ENCODE data around the gene ZNF839. TPM values are rescaled to one million over a fixed set of nuclear protein-coding genes. Genes with fewer than 3 reads are reported as not detected.

The ZNF839 gene
- total RNA-seq, 6 experiments from 2014 or later = 3.6 to 8.7 (median 5.9) TPM

DNA sequence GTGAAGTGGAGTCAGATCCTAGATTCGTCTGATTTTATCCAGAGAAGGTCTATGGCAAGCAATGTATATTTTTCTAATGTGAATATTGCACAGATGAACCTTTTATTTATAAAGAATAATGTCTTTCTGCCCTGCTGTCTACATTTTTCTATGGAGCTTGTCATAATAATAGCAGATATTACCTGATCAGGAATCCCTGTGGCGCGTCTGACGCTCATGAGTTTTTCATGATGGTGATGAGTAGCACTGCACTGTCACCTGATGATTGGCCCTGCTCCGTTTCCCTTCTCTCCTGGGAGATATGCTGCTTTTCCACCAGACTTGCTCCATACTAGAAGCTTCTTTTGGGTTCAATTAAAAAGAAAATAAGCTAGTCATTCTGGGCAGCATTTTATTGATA, 22.7 kb downstream of the ZNF839 start:
- H3K4me1 ChIP-seq = no peaks in the 10 kb centered on the region
- H3K36me3 ChIP-seq = peaks cover 0 to 27% (median 9%) of the 10 kb centered on the region in 4 donors
- H3K27me3 ChIP-seq = no peaks in the 10 kb centered on the region
- no peaks in the 10 kb centered on the region for H3K9me3 ChIP-seq
- TF ChIP-seq, protein P1, sequence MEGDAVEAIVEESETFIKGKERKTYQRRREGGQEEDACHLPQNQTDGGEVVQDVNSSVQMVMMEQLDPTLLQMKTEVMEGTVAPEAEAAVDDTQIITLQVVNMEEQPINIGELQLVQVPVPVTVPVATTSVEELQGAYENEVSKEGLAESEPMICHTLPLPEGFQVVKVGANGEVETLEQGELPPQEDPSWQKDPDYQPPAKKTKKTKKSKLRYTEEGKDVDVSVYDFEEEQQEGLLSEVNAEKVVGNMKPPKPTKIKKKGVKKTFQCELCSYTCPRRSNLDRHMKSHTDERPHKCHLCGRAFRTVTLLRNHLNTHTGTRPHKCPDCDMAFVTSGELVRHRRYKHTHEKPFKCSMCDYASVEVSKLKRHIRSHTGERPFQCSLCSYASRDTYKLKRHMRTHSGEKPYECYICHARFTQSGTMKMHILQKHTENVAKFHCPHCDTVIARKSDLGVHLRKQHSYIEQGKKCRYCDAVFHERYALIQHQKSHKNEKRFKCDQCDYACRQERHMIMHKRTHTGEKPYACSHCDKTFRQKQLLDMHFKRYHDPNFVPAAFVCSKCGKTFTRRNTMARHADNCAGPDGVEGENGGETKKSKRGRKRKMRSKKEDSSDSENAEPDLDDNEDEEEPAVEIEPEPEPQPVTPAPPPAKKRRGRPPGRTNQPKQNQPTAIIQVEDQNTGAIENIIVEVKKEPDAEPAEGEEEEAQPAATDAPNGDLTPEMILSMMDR (IDR thresholded peaks at IDR 0.05) = no peak
- TF ChIP-seq POLR2A (IDR thresholded peaks at IDR 0.05) = no peak
- no peak overlapping the region for H3K27ac ChIP-seq
- intact Hi-C loops (cut with DNase I) = no loop called here
- no peak for ATAC-seq
- whole genome bisulfite sequencing (ENCODE audit: insufficient coverage, low coverage, low lambda C conversion rate, missing lambda C conversion rate) = 94% methylated on average over 5 of the region's 5 CpGs
- no peak for DNase-seq
- H3K4me3 ChIP-seq = no peak overlapping the region

DNA sequence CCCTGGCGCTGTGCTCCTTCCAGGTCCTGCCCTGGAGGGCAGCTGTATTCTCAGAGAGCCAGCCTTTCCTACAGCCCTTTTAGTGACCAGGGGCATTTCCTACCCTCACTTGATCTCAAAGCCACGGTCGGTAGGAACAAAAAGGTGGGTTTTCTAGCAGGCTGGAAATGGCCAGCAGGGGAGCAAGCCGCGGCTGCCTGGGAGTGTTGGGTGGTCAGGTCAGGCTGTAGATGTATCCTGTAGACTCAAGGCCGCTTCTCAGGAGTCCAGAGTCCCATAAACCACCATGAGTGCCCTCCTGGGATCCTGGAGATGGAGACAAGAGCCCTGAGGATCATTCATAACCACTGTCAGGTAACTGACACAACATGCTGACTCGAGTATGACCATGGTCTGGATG, 24.5 kb downstream of the ZNF839 start:
- H3K9me3 ChIP-seq = no peaks in the 10 kb centered on the region
- DNase-seq = no peak
- TF ChIP-seq, protein P1 (IDR thresholded peaks at IDR 0.05) = no peak
- no peak for TF ChIP-seq POLR2A (IDR thresholded peaks at IDR 0.05)
- no peaks in the 10 kb centered on the region for H3K4me1 ChIP-seq
- no peaks in the 10 kb centered on the region for H3K27me3 ChIP-seq
- intact Hi-C loops (cut with DNase I) = no loop called here
- no peak overlapping the region for H3K27ac ChIP-seq
- no peak for ATAC-seq
- 67% methylated on average over 1 of the region's 7 CpGs for WGBS (ENCODE audit: insufficient coverage, low coverage, low lambda C conversion rate, missing lambda C conversion rate)
- no peak overlapping the region for H3K4me3 ChIP-seq
- peaks cover 0 to 36% (median 13%) of the 10 kb centered on the region in 4 donors for H3K36me3 ChIP-seq

DNA sequence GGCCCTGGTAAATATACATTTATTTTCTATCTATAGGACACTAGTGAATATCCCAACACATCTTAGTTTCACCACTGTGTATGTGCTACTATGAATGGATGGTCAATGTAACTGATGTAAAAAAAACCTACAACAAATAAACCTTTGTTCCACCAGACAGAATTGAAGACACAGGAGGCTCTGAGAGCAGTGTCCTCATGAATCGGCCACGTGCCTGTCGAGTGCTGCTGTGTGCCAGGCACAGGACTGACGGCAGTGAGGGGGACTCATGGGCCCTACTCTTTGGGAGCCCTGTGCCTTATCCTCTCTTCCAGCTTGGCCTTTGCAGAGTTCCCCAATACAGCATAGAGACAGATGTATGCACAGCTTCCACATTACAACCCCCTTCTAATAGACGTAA, 24.9 kb downstream of the ZNF839 start:
- Histone ChIP-seq H3K9me3 (no peaks in the 10 kb centered on the region), H3K36me3 (peaks cover 0 to 38% (median 14%) of the 10 kb centered on the region in 4 donors), H3K4me1 (no peaks in the 10 kb centered on the region), H3K27ac (no peak overlapping the region), H3K27me3 (no peaks in the 10 kb centered on the region), H3K4me3 (no peak overlapping the region)
- no peak for ATAC-seq
- WGBS (ENCODE audit: insufficient coverage, low coverage, low lambda C conversion rate, missing lambda C conversion rate) = 59% methylated on average over 3 of the region's 5 CpGs
- intact Hi-C loops (cut with DNase I) = no loop called here
- no peak for DNase-seq
- no peak for TF ChIP-seq POLR2A (IDR thresholded peaks at IDR 0.05)
- TF ChIP-seq, protein P1 (IDR thresholded peaks at IDR 0.05) = no peak

DNA sequence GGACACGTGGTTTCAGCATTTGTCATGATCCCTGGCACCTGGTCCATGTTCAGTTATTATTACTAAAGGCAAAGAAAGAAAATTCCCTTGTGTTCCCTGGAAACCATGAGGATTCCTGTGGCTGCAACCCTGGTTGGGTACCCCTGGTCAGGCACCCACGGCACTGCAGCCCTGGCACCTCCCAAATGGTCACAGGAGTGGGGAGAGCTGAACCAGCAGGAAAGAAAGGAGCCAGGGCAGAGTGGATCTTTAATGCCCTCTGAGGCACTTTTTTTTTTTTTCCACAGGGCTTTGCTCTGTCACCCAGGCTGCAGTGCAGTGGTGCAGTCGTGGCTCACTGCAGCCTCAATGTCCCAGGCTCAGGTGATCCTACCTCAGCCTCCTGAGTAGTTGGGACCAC, 25.7 kb downstream of the ZNF839 start:
- Histone ChIP-seq H3K9me3 (no peaks in the 10 kb centered on the region), H3K36me3 (peaks cover 0 to 43% (median 14%) of the 10 kb centered on the region in 4 donors), H3K27ac (no peak overlapping the region), H3K27me3 (no peaks in the 10 kb centered on the region), H3K4me3 (no peak overlapping the region), H3K4me1 (no peaks in the 10 kb centered on the region)
- DNase-seq (no peak), ATAC-seq (no peak)
- WGBS (ENCODE audit: insufficient coverage, low coverage, low lambda C conversion rate, missing lambda C conversion rate) = 86% methylated on average over 1 of the region's 3 CpGs
- TF ChIP-seq POLR2A (IDR thresholded peaks at IDR 0.05) = no peak
- TF ChIP-seq, protein P1 (IDR thresholded peaks at IDR 0.05) = no peak
- intact Hi-C loops (cut with DNase I) = no loop called here

DNA sequence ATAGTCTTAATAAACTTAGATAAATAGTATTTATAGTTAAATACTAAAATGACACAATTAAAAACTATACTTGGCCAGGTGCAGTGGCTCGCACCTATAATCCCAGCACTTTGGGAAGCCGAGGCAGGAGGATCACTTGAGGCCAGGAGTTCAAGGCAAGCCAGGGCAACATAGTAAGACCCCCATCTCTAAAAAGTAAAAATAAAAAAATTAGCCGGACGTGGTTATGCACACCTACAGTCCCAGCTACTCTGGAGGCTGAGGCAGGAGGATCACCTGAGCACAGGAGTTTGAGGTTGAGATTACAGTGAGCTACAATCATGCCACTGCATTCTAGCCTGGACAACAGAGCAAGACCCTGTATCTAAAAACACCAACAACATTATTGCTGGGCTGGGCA, 27.1 kb downstream of the ZNF839 start:
- Histone ChIP-seq H3K27me3 (no peaks in the 10 kb centered on the region), H3K4me3 (no peak overlapping the region), H3K27ac (no peak overlapping the region), H3K4me1 (no peaks in the 10 kb centered on the region), H3K36me3 (peaks cover 0 to 42% (median 14%) of the 10 kb centered on the region in 4 donors), H3K9me3 (no peaks in the 10 kb centered on the region)
- TF ChIP-seq, protein P1 (IDR thresholded peaks at IDR 0.05) = no peak
- no peak for TF ChIP-seq POLR2A (IDR thresholded peaks at IDR 0.05)
- WGBS (ENCODE audit: insufficient coverage, low coverage, low lambda C conversion rate, missing lambda C conversion rate) = 100% methylated on average over 4 of the region's 4 CpGs
- ATAC-seq (no peak), DNase-seq (no peak)
- intact Hi-C loops (cut with DNase I) = no loop called here
